ENCODE results near the gene EPB41L4A.
A peak's percentile ranks its signal among the peaks of the same experiment; 100 is the strongest.

The EPB41L4A gene

DNA sequence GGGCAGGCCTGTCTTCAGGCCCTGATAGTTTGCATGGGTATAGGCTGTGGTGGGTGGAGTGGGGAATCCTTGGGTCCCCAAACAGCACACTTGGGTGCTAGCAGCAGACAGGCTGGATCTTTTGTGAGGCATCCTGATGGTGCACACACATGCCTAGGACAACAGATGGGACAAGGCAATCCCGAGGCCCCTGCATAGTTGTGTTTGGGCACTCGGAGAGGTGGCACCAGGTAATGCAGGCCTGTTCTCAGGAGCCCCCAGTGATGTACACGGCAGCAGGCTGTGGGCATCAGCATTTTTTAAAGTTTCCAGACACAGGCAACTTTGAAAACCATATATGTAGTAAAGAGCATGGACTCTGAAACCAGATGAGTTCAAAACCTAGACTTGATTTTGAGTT, 65.4 kb downstream of the EPB41L4A start:
- no peak for DNase-seq (ENCODE audit: low spot score)

DNA sequence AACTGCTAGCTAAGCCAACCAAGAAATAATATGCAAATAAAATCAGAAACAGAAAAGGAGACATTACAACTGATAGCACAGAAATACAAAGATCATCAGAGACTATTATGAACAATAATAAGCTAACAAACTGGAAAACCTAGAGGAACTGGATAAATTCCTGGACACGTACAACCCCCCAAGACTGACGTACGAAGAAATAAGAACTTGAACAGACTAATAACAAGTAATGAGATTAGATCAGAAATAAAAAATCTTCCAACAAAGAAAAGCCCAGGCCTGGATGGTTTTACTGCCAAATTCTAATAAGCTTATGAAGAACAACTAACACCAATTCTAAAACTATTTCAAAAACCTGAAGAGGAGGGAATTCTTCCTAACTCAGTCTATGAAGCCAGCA, 67.9 kb downstream of the EPB41L4A start:
- no peak for DNase-seq (ENCODE audit: low spot score)

DNA sequence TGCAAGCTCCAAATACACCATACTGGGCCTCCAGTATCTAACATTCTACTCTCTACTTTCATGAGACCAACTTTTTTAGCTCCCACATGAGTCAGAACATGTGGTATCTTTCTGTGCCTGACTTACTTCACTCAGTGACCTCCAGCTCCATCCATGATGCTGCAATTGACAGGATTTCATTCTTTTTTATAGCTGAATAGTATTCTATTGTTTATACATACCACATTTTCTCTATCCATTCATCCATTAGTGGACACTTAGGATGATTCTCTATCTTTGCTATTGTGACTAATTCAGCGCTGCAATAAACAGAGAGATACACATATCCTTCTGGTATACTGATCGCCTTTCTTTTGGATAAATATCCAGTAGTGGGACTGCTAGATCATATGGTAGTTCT, 68.5 kb downstream of the EPB41L4A start:
- DNase-seq (ENCODE audit: low spot score): no peak

DNA sequence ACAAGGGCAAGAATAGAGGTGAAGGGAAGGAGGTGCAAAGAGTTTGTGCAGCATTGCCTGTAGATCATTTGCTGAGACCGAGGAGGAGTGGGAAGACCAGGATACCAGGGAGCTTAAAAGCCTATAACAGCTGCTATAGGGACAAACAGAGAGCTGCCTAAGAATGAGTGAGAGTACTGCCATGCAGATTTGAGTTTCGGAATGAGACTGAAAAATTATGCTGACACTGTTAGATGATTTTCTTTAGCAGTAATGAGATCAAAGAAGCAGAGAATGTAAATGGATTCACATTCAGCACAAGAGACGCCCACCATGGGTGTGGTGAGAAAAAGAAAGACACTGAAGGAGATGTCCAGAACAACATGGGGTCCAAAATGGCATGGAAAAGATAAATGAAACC, 69.7 kb downstream of the EPB41L4A start:
- DNase-seq (ENCODE audit: low spot score): no peak

DNA sequence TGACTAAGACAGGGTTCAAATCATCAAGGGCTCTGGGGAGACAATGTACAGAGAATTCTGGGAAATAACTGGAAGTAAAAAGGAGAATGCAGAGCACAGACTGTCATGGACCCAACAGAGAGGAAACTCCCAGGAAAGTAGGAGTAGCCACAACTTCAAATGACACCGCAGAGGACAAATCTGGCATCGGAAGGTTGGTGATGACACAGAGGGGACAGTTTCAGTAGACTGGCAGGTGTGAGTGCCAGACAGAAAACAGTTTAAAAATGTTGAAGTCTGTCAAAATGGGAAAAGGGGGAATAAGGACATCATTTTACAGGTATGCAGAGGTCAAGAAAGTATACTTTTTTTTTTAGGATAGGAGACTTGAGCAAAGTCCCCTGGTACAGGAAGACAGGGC, 70.2 kb downstream of the EPB41L4A start:
- DNase-seq (ENCODE audit: low spot score): no peak

DNA sequence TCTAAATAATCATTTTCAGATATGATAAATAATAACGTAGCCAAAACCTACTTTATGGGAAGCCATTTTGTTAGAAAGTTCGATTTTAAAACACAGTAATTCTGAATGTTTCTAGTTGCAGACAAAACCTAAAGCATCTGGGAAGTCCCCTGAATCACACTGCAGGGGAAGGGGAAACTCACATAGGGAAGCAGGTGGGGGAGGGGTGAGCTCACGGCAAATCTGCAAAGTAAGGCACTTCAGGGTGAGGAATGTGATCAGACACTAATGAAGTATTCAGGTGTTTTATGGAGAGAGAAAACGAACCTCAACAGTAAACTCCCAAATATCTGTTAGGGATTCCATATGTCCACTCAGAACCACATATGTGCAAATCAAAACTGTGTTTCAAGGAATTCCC, 70.7 kb downstream of the EPB41L4A start:
- DNase-seq (ENCODE audit: low spot score): no peak

DNA sequence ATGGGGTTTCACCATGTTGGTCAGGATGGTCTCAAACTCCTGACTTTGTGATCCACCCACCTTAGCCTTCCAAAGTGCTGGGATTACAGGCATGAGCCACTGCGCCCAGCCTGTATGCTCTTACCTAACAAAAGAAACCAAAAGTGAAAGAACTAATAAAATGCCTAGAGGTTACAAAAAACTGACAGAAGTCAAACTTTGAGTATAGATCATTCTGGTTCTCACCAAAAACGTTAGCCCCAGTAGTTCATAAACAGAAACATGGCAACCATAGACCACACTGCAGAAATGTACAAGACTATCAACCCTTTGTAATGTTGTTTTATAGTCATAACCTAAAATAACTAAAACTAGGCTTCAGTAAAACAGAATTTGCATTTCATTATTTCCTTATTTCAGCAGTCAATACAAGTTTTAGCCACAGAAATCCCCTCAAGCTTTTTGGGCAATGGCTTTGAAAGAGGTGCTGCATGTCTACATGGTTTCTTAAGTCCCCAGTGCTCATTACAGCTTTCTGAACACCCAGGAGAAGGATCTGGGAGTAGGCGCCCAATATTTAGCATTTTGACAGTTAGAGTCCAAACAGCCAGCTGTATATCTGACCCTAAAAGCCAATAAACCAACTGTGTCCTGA, 72.5 kb downstream of the EPB41L4A start:
- DNase-seq (ENCODE audit: low spot score): no peak

DNA sequence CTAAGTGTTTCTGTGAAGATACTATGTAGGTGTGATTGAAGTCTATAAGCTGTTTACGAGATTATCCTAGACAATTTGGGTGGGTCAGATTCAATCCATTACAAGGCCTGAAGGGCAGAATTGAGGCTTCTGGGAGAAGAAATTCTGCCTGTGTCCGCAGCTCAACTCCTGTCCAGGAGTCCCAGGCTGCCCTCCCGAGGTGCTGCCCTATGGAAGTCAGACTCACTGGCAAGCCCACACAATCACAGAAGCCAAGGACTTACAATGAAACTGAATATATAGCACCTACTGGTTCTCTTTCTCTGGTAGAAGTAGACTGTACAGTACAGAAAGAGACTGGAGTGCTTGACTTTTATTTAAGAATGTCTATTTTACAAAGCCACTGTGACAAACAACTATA, 74.5 kb downstream of the EPB41L4A start:
- no peak for DNase-seq (ENCODE audit: low spot score)

DNA sequence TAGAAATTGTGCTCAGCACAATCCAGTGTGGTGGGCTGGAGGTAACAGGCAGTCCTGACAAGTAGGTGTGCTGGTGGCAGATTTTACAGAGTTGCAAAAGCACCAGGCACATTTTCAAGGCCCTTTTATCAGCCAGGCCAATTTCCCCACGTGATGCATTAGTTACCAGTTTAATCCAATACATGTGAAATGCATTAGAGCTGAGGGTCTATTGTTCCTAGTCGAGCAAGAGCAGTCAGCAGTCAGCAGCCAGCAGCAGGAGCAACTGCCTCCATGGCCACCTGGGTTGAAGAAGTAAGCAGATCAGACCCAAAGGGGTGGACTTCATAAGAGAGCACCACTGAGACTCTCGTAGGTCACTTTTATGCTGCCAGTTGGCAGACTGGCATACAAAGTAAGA, 76.7 kb downstream of the EPB41L4A start:
- DNase-seq (ENCODE audit: low spot score): no peak

DNA sequence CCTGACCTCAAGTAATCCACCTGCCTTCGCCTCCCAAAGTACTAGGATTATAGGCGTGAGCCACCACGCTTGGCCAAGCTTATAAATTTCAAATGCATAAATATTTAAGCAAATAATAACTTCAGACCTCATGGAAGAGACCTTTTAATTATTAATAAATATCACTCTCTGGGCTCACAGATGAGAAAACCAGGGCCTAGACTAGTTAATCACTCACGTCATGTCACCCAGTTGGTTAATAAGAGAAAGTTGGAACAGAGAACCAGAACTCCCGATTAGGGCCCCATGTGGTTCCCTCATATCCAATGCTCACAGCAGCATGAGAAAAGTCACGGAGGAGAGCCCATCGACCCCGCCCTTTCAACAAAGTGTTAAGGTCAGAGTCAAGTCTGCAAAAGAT, 79.3 kb downstream of the EPB41L4A start:
- DNase-seq (ENCODE audit: low spot score): no peak

DNA sequence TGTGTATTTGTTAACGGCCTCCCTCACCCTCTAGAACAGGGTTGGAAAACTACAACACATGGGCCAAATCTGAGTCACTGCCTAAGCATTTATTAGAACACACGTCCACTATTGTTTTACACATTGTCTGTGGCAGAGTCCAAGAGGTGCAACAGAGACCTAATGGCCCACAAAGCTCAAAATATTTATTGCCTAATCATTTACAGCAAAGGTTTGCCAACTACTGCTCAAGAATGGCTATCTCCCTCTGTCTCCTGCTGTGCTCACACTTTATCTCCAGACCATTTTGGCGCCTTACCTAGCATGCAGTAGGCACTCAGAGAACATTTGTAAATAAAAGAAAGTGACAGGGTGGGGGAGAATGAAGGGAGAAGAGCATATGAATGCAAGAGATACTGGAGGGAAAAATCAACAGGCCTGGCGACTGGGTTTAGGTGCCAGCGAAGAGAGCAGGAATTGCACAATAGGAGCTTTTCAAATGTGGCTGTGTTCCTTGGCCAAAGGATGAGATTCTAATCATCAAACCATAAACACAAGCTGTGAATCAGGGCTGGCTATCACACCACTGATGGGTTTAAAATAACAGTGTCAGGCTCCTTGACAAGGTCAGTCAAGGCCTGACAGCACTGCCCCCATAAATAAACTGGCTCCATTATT, 80.3 kb downstream of the EPB41L4A start:
- no peak for DNase-seq (ENCODE audit: low spot score)

DNA sequence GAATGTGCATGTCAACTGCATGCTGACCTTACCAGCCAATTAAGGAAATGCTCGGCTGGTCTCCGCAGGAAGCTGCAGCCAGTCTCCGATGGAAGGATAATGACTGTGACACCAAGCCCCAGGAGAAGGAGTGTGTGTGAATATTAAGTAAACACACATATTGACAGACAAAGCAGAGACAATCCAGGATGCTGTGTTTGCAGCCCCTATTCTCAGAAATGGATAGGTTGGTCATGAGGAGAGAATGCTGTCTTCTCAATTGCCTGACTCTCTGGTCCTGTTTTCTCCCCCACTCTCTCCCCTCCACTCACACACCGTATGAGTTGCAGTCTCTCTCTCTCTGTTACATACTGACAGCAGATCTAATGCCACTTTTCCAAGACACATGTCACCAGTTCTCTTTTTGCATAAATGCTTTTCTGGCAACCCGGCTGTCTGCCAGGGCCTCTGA, 85.7 kb downstream of the EPB41L4A start:
- no peak for DNase-seq (ENCODE audit: low spot score)

DNA sequence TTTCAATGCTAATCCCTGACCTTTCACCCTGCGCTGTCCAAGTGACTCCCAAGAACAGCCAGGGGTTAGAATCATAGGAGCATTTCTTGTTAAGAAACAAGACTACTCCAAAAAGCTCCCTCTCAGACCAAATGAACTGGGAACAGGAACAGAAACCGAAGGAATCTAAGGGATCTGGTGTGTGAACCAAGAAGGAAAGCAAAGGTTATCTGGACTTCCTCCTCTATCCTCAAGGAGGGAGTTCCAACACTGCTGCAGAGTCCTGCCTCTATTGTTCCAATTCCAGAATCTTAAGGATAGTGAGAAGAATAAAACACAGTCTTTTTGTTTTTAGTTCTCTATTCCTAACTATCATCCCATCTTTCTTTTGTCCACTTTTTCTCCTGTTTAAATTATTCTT, 87.2 kb downstream of the EPB41L4A start:
- no peak for DNase-seq (ENCODE audit: low spot score)

DNA sequence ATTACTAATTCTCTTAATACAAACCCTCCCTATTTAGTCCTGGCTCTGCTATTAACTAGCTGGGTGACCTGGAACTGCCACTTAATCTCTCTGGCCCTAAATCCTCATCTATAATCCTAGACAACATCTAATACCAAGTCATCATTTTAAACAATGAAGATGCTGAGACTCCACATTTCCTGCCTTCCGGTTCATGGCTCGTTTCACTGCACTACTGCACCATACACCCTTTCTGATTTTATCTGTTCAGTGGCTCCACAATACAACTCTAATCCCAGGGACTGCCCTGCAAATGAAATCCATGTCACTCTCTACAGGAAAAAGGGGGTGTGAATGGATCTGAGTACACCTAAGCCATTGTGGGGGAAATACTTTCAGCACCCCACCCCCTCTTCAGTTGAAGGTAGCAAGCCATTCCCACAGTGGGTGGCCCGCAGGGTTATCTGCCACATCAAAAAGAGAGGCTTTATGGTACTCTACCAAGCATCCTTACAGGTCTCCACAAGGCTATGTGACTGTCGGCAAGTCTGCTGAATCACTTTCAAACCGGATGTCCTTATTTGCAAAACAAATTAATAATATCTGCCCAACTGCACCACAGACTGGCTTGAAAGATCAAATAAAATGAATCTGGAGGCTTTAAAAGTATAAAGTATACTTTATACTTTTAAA, 89.5 kb downstream of the EPB41L4A start:
- peak; percentile 3 for DNase-seq (ENCODE audit: low spot score)

DNA sequence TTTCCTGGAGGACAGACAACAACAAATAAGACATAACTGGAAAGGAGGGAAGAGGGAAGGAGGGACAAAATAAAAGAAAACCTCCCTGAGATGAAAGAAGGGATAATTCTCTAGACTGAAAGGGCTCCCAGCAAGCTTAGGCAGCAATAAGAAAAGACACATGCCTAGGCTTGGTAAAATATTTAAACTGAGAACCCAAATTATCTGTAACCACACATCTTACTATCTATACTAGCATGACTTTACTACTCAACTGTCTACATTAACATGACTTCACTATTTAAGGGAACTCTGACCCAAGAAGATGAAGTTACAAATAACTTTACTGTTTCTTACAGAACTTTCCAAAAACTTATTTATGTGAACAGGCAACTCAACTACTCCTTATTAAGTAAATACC, 95.9 kb downstream of the EPB41L4A start:
- DNase-seq (ENCODE audit: low spot score): no peak

DNA sequence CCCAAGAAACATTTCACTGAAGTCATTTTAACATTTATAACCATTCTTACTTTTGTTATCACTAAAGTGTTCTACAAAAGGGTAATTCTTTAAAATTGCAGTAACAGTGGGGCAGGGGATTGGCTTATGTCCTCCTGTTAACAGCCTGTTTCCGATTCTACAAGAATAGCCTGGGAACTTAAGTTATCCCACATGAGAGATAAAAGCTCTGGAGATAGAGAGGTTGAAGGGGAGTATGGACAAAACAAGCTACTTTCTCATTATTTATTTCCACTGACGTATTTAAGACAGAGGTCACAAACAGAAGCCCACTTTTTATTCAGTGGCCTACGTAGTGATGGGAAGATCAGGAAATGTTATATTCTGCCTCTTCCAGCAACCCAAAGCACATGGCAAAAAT, 98.7 kb downstream of the EPB41L4A start:
- DNase-seq (ENCODE audit: low spot score): no peak

DNA sequence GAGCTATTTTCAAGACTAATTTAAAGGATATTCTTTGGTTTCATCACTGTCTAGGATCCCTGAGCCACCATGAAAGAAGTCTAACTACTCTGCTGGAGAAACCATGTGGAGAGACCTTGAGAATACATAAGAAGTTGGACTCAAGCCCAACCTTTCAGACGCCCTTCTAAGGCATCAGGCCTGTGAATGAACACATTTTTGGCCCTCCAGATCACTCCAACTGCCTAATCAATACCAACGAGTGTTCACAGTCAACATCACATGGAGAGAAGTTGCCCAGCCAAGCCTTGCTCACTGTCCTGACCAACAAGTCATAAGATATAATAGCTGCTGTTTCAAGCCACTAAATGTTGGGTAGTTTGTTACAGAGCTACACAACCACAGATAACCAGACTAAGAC, 100.7 kb downstream of the EPB41L4A start:
- DNase-seq (ENCODE audit: low spot score): no peak

DNA sequence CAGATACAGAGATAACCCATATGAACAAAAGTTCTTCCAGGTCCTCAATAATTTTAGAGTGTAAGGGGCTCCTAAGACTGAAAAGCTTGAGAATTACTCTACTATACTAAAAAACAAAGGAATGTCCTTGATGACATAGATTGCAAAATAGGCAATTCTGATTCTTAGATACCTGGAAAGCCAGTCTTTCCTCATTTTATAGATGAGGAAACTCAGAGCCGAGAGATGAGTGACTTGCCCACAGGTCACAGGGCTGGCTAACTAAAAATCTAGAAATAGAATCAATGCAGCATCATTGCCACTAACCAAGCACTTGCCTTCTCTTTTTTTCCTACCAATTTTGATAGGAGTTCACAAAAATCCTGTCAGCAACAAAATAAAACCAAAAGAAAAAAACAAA, 101.2 kb downstream of the EPB41L4A start:
- DNase-seq (ENCODE audit: low spot score): no peak

DNA sequence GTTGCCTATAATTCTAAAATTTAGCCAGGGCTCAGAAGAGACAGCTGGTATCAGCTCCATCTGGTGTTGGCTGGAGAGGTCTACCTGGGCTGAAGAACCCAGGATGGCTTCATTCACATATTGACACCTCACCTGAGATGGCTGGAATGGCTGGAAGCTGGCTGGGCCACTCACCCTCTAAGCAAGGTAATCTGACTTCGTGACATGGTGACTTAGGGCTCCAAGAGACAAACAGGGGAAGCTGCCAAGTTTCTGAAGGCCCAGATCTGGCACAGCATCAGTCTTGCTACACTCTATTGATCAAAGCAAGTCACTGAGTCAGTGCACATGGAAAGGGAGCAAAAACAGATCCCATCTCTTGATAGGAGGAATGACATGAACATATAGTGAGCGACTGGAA, 102.3 kb downstream of the EPB41L4A start:
- DNase-seq (ENCODE audit: low spot score): no peak

DNA sequence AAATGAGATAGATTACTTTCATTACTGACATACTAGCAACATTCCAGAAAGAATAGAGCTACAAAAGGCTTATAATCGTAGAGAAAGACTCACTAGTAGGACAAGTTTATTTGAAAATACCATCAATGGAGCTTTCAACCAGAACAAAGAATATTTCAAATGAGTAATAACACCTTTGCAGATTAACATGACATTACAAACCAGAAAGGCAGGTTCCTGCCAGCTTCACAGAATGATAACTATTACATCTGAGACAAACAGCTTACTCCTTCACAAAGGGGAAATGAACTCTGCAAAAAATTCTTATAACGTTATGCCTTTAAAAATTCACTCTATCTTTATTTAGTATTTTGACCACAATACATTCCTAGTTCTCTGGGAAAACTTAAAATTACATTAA, 103.1 kb downstream of the EPB41L4A start:
- DNase-seq (ENCODE audit: low spot score): no peak

DNA sequence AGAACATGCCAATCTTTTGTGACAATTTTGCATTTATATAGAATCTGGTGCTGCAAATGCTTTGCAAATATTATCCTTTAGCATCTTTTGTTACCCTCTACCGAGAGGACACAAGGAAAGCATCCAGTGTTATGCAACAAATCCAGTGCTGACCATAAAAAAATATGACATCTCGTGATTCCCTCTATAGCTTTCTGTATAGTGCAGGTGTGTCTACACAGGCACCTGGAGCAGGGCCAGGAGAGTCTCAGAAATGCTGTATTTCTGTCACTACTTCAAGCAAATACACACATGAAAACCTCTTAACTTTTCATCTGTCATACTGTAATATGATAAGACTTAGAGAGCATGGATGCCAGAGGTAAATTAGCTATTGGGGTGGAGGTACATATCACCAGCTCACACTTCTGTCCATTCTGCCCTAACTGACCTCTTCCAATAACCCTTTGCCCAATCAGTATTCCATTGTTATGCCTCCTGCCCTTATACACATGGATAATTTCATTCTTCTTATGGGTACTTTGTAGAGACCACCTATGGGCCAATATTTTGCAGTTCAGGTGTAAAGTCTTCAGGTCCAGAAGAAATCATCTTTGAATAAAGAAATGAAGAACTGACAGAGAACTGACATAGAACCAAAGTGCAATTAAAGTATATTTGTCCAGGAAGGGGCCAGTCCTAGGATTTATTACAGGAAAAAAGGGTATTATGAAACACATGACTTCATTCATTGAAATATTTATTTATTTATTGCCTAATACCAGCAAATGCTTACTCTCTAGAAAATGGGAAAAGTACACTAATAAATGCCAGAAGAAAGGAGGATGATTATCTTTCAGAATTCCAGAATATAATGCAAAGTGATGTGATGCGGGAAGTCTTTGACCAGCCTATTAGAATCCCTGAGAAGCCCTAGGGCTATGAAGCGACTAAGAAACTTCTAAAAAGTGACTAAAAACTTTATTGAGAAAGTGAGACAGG, 106.5 kb downstream of the EPB41L4A start:
- DNase-seq (ENCODE audit: low spot score): no peak

DNA sequence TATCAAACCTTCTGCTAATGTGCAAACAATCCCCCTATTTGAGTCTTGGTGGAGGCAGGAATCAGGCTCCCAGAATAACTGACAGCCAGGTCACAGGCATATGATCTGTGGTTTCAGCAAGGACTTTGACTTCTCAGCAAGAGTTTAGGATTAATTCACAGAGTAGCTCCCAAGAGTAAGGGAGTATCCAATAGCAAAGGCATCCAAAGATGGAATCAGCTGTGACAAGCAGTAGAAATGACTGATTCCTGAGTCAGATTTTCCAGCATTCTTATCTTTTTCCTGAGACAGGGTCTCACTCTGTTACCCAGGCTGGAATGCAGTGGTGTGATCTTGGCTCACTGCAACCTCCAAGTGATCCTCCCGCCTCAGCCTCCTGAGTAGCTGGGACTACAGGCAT, 108.3 kb downstream of the EPB41L4A start:
- DNase-seq (ENCODE audit: low spot score): no peak

Data from CD4-positive, alpha-beta T cell treated with Interleukin-15 for 4 hours (primary cell).